Peyer's patch (tissue), 4 donors: ENCODE results near the gene HEXD.

Experiments
- CTCF ChIP-seq, 6 experiments: fragments of 450-650 bp in 4 of 6; fragments of 200-600 bp in 2 of 6; sonication (generic) in 1 of 6; IDR thresholded peaks; one replicate each; pipeline ENCODE4 v1.5.1; 2017 to 2019; ENCODE audit warnings: antibody characterized with exemption in 6 of 6, mild to moderate bottlenecking in 3 of 6, moderate library complexity in 1 of 6
- POLR2A ChIP-seq, 2 donors: fragments of 450-650 bp; IDR thresholded peaks; one replicate each; pipeline ENCODE4 v1.5.1; 2017; ENCODE audit warnings: antibody characterized with exemption in 2 of 2, mild to moderate bottlenecking in 2 of 2, moderate library complexity in 2 of 2

GRCh38 chr17:82424001-82424862 lies 6.1 kb downstream of the HEXD start:
- TF ChIP-seq CTCF (IDR thresholded peaks at IDR 0.05) (peak; percentile 29 to 72 (median 55)), POLR2A (IDR thresholded peaks at IDR 0.05) (no peak)
